Heart left ventricle (tissue), 13 donors: ENCODE measurements around the gene SLC22A23.
"Not testable (repeated sequence)": the region's sequence is repeated elsewhere in the genome, so short reads cannot be mapped to it uniquely, and the experiment has no call there.

Experiments
- CTCF ChIP-seq, 12 donors: fragments of 200-600 bp; sonication (generic) in 4 of 12; IDR thresholded peaks; one replicate each; pipeline versions ENCODE4 v1.5.0 to v1.8.0; 2018 to 2022; ENCODE audit warnings: antibody characterized with exemption in 12 of 12, mild to moderate bottlenecking in 5 of 12
- POLR2A ChIP-seq, 2 donors: fragments of 450-650 bp; IDR thresholded peaks; one replicate each; pipeline ENCODE4 v1.6.1; 2017; ENCODE audit warnings: antibody characterized with exemption in 2 of 2, mild to moderate bottlenecking in 2 of 2, moderate library complexity in 2 of 2
- donor health status: ischemic (EF 13 %, LVEDD 7.1; RV severe dilation, severe dysfunction).
- donor health status: DM: no; HTN: yes; CAD: no.
- donor health status: DM: no; HTN: no; CAD: no.
- donor health status: ischemic (EF 25% LVEDD 6.9; RV normal size, moderate dysfunction).
- donor health status: ischemic (EF 25% LVEDD 5.7; RV mildly dilated, moderate dysfunction).
- donor health status: ischemic (EF 35%, LVEDD 5.7; RV mildly dilated, moderate dysfunction).
- donor health status: nonischemic (EF 11% LVEDD 7.7; RV severe dilation, severe dysfunction).
- donor health status: DM: yes; HTN: yes; CAD: no.
- donor health status: PGD.
- donor health status: ischemic (EF 29% LVEDD 5.4; RV normal size, mild dysfunction).
- donor health status: nonischemic (EF 23%, LVEDD 6.1; RV moderate dilation, normal function).

- TF ChIP-seq CTCF, POLR2A (IDR thresholded peaks at IDR 0.05): not testable (repeated sequence)
These were observed 78.0 kb downstream of the SLC22A23 start for GRCh38 chr6:3378808-3379207.
